ENCODE results near the gene COG3.

COG3 gene

GRCh38 chr13:45448965-45449559 is 15.7 kb upstream of the COG3 start:
- Histone ChIP-seq H3K36me3 (ENCODE audit: insufficient read depth, low read length) (no peaks in the 10 kb centered on the region), H3F3A (ENCODE audit: insufficient read depth, low read length) (no peaks in the 10 kb centered on the region), H3K9me2 (ENCODE audit: low read depth, low read length) (no peaks in the 10 kb centered on the region), H3K27me3 (ENCODE audit: insufficient read depth, low read length) (no peaks in the 10 kb centered on the region), H3K9ac (ENCODE audit: low read length) (no peak overlapping the region), H3K27ac (ENCODE audit: low read depth, low read length, poor library complexity, severe bottlenecking) (no peak overlapping the region), H3K4me1 (ENCODE audit: insufficient read depth, low read length, severe bottlenecking) (no peaks in the 10 kb centered on the region), H4K20me1 (ENCODE audit: insufficient read depth, low read length) (no peaks in the 10 kb centered on the region), H3K79me2 (ENCODE audit: insufficient read depth, low read length) (no peaks in the 10 kb centered on the region), H2AFZ (ENCODE audit: low read length) (no peak overlapping the region), H3K4me2 (ENCODE audit: low read length) (no peak overlapping the region), H3K4me3 (ENCODE audit: low read depth, low read length, poor library complexity, severe bottlenecking) (no peak overlapping the region), H3K9me3 (ENCODE audit: low read length) (no peaks in the 10 kb centered on the region)
- TF ChIP-seq, protein P1, sequence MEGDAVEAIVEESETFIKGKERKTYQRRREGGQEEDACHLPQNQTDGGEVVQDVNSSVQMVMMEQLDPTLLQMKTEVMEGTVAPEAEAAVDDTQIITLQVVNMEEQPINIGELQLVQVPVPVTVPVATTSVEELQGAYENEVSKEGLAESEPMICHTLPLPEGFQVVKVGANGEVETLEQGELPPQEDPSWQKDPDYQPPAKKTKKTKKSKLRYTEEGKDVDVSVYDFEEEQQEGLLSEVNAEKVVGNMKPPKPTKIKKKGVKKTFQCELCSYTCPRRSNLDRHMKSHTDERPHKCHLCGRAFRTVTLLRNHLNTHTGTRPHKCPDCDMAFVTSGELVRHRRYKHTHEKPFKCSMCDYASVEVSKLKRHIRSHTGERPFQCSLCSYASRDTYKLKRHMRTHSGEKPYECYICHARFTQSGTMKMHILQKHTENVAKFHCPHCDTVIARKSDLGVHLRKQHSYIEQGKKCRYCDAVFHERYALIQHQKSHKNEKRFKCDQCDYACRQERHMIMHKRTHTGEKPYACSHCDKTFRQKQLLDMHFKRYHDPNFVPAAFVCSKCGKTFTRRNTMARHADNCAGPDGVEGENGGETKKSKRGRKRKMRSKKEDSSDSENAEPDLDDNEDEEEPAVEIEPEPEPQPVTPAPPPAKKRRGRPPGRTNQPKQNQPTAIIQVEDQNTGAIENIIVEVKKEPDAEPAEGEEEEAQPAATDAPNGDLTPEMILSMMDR (IDR thresholded peaks at IDR 0.05; ENCODE audit: low read length): no peak
- TF ChIP-seq EZH2 (IDR thresholded peaks at IDR 0.05; ENCODE audit: borderline replicate concordance, low read length): no peak

DNA sequence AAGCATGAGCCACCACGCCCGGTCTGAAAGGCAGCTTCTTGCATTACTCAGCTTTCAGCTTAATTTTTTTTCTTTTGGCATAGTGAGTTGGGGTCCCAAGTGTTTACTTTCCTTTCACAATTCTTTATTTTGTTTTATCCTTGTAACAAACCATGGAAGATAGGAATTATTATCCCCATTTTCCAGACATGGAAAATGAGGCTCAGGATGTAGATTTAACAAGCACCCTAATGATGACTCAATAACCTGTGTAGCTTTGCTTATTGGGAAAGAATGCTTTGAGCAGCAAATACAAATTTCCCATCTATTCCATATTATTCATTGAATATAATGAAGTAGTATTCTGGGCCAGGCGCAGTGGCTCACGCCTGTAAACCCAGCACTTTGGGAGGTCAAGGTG is 13.5 kb upstream of the COG3 start:
- Histone ChIP-seq H3K9me2 (ENCODE audit: low read depth, low read length) (no peaks in the 10 kb centered on the region), H3K27ac (ENCODE audit: low read depth, low read length, poor library complexity, severe bottlenecking) (no peak overlapping the region), H3K79me2 (ENCODE audit: insufficient read depth, low read length) (no peaks in the 10 kb centered on the region), H3F3A (ENCODE audit: insufficient read depth, low read length) (no peaks in the 10 kb centered on the region), H3K4me2 (ENCODE audit: low read length) (no peak overlapping the region), H3K36me3 (ENCODE audit: insufficient read depth, low read length) (no peaks in the 10 kb centered on the region), H3K4me3 (ENCODE audit: low read depth, low read length, poor library complexity, severe bottlenecking) (no peak overlapping the region), H3K27me3 (ENCODE audit: insufficient read depth, low read length) (no peaks in the 10 kb centered on the region), H4K20me1 (ENCODE audit: insufficient read depth, low read length) (no peaks in the 10 kb centered on the region), H2AFZ (ENCODE audit: low read length) (no peak overlapping the region), H3K4me1 (ENCODE audit: insufficient read depth, low read length, severe bottlenecking) (no peaks in the 10 kb centered on the region), H3K9me3 (ENCODE audit: low read length) (no peaks in the 10 kb centered on the region), H3K9ac (ENCODE audit: low read length) (no peak overlapping the region)
- TF ChIP-seq, protein P1 (IDR thresholded peaks at IDR 0.05; ENCODE audit: low read length): no peak
- no peak for TF ChIP-seq EZH2 (IDR thresholded peaks at IDR 0.05; ENCODE audit: borderline replicate concordance, low read length)

DNA sequence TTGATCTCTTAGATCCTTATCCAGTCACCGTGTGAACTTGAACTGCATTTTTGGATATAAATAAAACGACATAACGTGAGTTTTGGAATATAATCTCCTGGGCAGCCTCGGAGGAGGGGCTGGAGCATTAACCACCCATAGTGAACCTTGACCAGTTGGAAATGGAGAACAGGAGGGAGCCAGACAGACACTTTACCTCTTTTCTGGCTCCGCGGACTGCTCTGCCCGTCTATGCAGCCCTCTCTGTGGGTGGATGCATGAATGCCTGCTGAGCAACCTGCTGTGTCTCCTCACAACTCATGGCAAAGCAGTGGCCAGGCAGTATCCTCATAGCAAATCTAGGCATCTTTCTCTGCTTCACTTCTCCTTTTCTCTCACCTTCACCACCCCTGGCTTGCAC is 10.5 kb upstream of the COG3 start:
- Histone ChIP-seq H3K9me2 (ENCODE audit: low read depth, low read length) (no peaks in the 10 kb centered on the region), H2AFZ (ENCODE audit: low read length) (no peak overlapping the region)

More for the DNA sequence above, 10.5 kb upstream of the COG3 start:
- no peaks in the 10 kb centered on the region for H3K27me3 ChIP-seq (ENCODE audit: insufficient read depth, low read length)
- H3K9me3 ChIP-seq (ENCODE audit: low read length): peaks cover 4% of the 10 kb centered on the region; the same call in 1 of the 2 replicates
- no peak for TF ChIP-seq EZH2 (IDR thresholded peaks at IDR 0.05; ENCODE audit: borderline replicate concordance, low read length)
- TF ChIP-seq, protein P1 (IDR thresholded peaks at IDR 0.05; ENCODE audit: low read length): no peak
- no peaks in the 10 kb centered on the region for H3K79me2 ChIP-seq (ENCODE audit: insufficient read depth, low read length)
- H3K9ac ChIP-seq (ENCODE audit: low read length): no peak overlapping the region
- no peaks in the 10 kb centered on the region for H3K36me3 ChIP-seq (ENCODE audit: insufficient read depth, low read length)
- H3K27ac ChIP-seq (ENCODE audit: low read depth, low read length, poor library complexity, severe bottlenecking): no peak overlapping the region
- H3K4me2 ChIP-seq (ENCODE audit: low read length): no peak overlapping the region
- no peaks in the 10 kb centered on the region for H3K4me1 ChIP-seq (ENCODE audit: insufficient read depth, low read length, severe bottlenecking)
- no peaks in the 10 kb centered on the region for H3F3A ChIP-seq (ENCODE audit: insufficient read depth, low read length)
- no peaks in the 10 kb centered on the region for H4K20me1 ChIP-seq (ENCODE audit: insufficient read depth, low read length)
- H3K4me3 ChIP-seq (ENCODE audit: low read depth, low read length, poor library complexity, severe bottlenecking): no peak overlapping the region

Measured in OCI-LY1 (cell line).